GM23338 (cell line): ENCODE measurements around the gene EPHB1. TPM values are rescaled to one million over a fixed set of nuclear protein-coding genes. Genes with fewer than 3 reads are reported as not detected.
"Not testable (repeated sequence)": the region's sequence is repeated elsewhere in the genome, so short reads cannot be mapped to it uniquely, and the experiment has no call there.

Source experiments
- ATAC-seq: fragments of 200-7000 bp; cut with Tn5 transposase; 3 replicates; pipeline ENCODE4 v1.9.1; 2020
- DNase-seq: peaks from one replicate; pipeline ENCODE4 v3.0.0-alpha.2; 2015; ENCODE audit warnings: low spot score
- H2AFZ ChIP-seq: fragments of 200-600 bp; sonication (generic); 2 replicates; pipeline ENCODE4 v1.8.0; 2016; ENCODE audit warnings: antibody characterized with exemption, mild to moderate bottlenecking, moderate library complexity
- H3F3A ChIP-seq: fragments of 200-600 bp; sonication (generic); replicated peaks from 2 replicates; pipeline ENCODE4 v1.8.0; 2017; ENCODE audit warnings: antibody characterized with exemption, mixed run types, low read depth
- H3K27ac ChIP-seq: fragments of 200-600 bp; sonication (generic); 2 replicates; pipeline ENCODE4 v1.6.1; 2016; ENCODE audit warnings: low read depth
- H3K27me3 ChIP-seq: fragments of 200-600 bp; sonication (generic); 2 replicates; pipeline ENCODE4 v1.8.0; 2016; ENCODE audit warnings: mild to moderate bottlenecking, mixed run types, moderate library complexity; ENCODE audit not compliant: insufficient read depth
- H3K36me3 ChIP-seq: fragments of 200-600 bp; sonication (generic); 2 replicates; pipeline ENCODE4 v1.8.0; 2016; ENCODE audit warnings: mild to moderate bottlenecking; ENCODE audit not compliant: insufficient read depth
- H3K4me1 ChIP-seq: fragments of 200-600 bp; sonication (generic); 2 replicates; pipeline ENCODE4 v1.8.0; 2016; ENCODE audit warnings: mild to moderate bottlenecking, moderate library complexity; ENCODE audit not compliant: insufficient read depth
- H3K4me2 ChIP-seq: fragments of 200-600 bp; sonication (generic); 2 replicates; pipeline ENCODE4 v1.7.1; 2017; ENCODE audit warnings: mixed run types
- H3K4me3 ChIP-seq: fragments of 200-600 bp; sonication (generic); 2 replicates; pipeline ENCODE4 v1.6.1; 2016; ENCODE audit warnings: mixed run types
- H3K79me2 ChIP-seq: fragments of 200-600 bp; sonication (generic); replicated peaks from 2 replicates; pipeline ENCODE4 v1.8.0; 2017; ENCODE audit warnings: mild to moderate bottlenecking; ENCODE audit not compliant: insufficient read depth
- H3K9me2 ChIP-seq: fragments of 200-600 bp; sonication (generic); 2 replicates; pipeline ENCODE4 v1.8.0; 2017; ENCODE audit not compliant: insufficient read depth
- H4K20me1 ChIP-seq: fragments of 200-600 bp; sonication (generic); replicated peaks from 2 replicates; pipeline ENCODE4 v1.8.0; 2017; ENCODE audit warnings: mild to moderate bottlenecking; ENCODE audit not compliant: insufficient read depth
- H3K27ac Mint-ChIP-seq: 2 replicates; pipeline ENCODE4 v1.8.0; 2020; ENCODE audit warnings: inconsistent platforms, mild to moderate bottlenecking, moderate library complexity, mixed read lengths
- H3K27me3 Mint-ChIP-seq: 3 replicates; pipeline ENCODE4 v1.8.0; 2022; ENCODE audit warnings: low read depth, mild to moderate bottlenecking, moderate library complexity, mixed read lengths, inconsistent platforms; ENCODE audit not compliant: insufficient read depth, poor library complexity
- H3K36me3 Mint-ChIP-seq: 3 replicates; pipeline ENCODE4 v1.8.0; 2021; ENCODE audit warnings: low read depth, mild to moderate bottlenecking, inconsistent platforms, moderate library complexity, mixed read lengths
- H3K4me1 Mint-ChIP-seq: 3 replicates; pipeline ENCODE4 v1.8.0; 2020; ENCODE audit warnings: mild to moderate bottlenecking, inconsistent platforms, mixed read lengths
- H3K4me3 Mint-ChIP-seq: 3 replicates; pipeline ENCODE4 v1.8.0; 2021; ENCODE audit warnings: moderate library complexity, mild to moderate bottlenecking, inconsistent platforms, mixed read lengths
- H3K9me3 Mint-ChIP-seq: 3 replicates; pipeline ENCODE4 v1.8.0; 2020; ENCODE audit warnings: moderate library complexity, mild to moderate bottlenecking, inconsistent platforms, mixed read lengths
- JUNB ChIP-seq: IDR thresholded peaks from one replicate; pipeline ENCODE4 v1.6.1; 2016; ENCODE audit warnings: antibody characterized with exemption; ENCODE audit not compliant: unreplicated experiment
- POLR2AphosphoS5 ChIP-seq: IDR thresholded peaks from 2 replicates; pipeline ENCODE4 v1.6.1; 2016; ENCODE audit warnings: antibody characterized with exemption, low read depth
- ZNF331 ChIP-seq: fragments of 250-450 bp; sonication (Bioruptor Pico); IDR thresholded peaks from 2 replicates; pipeline ENCODE4 v1.5.0; 2020; ENCODE audit warnings: low read depth, mild to moderate bottlenecking, moderate library complexity
- ZNF462 ChIP-seq: fragments of 250-450 bp; sonication (Bioruptor Pico); IDR thresholded peaks from 2 replicates; pipeline ENCODE4 v1.5.0; 2020; ENCODE audit warnings: mild to moderate bottlenecking, moderate library complexity
- polyA plus RNA-seq: library from polyadenylated mRNA; unstranded; fragments of >200 nt; fragmentation: Nextera tagmentation; extraction: Ambion mirVana; gene quantifications from 2 replicates; pipeline ENCODE4 v1.2.1, GENCODE V29; 2016
- total RNA-seq: library from RNA; depleted of rRNA; stranded (reverse); fragments of >200 nt; shearing (Covaris generic); gene quantifications from 2 replicates; pipeline ENCODE4 v1.2.3, GENCODE V29; 2014

EPHB1 gene
- total and polyA plus RNA-seq, 2 experiments from 2014 or later: 2.7 to 5.2 TPM

GRCh38 chr3:135038186-135038585 is 243.1 kb downstream of the EPHB1 start:
- Mint-ChIP-seq H3K27ac (no peak overlapping the region), H3K4me3 (no peak overlapping the region), H3K36me3 (no peaks in the 10 kb centered on the region), H3K9me3 (no peaks in the 10 kb centered on the region), H3K27me3 (peaks cover 1% of the 10 kb centered on the region), H3K4me1 (peaks cover 15% of the 10 kb centered on the region)
- H3K4me2 ChIP-seq: no peak overlapping the region
- ATAC-seq (no peak), DNase-seq (no peak)
- no peaks in the 10 kb centered on the region for H3K4me1 ChIP-seq
- no peaks in the 10 kb centered on the region for H3K79me2 ChIP-seq
- H3K27me3 ChIP-seq: no peaks in the 10 kb centered on the region
- H2AFZ ChIP-seq: no peak overlapping the region
- H3F3A ChIP-seq: no peaks in the 10 kb centered on the region
- H3K36me3 ChIP-seq: no peaks in the 10 kb centered on the region
- H3K27ac ChIP-seq: no peak overlapping the region
- no peak overlapping the region for H3K4me3 ChIP-seq
- peaks cover 7% of the 10 kb centered on the region; the same call in 1 of the 2 replicates for H3K9me2 ChIP-seq
- H4K20me1 ChIP-seq: no peaks in the 10 kb centered on the region
- TF ChIP-seq POLR2AphosphoS5 (no peak), ZNF331 (CRISPR knock-in tag) (no peak), ZNF462 (CRISPR knock-in tag) (no peak), JUNB (no peak)

- ATAC-seq, H4K20me1 ChIP-seq, H3K27ac ChIP-seq, H3K27ac Mint-ChIP-seq, H3K4me3 ChIP-seq, H3K4me1 ChIP-seq, H3K36me3 ChIP-seq, H3K9me2 ChIP-seq, H3K79me2 ChIP-seq, H3K27me3 ChIP-seq, H3K9me3 Mint-ChIP-seq, H3K4me2 ChIP-seq, H2AFZ ChIP-seq, DNase-seq, H3K27me3 Mint-ChIP-seq, H3K36me3 Mint-ChIP-seq, H3K4me3 Mint-ChIP-seq, H3F3A ChIP-seq: not testable (repeated sequence)
- peaks cover 15% of the 10 kb centered on the region for H3K4me1 Mint-ChIP-seq
Observed at GRCh38 chr3:135039536-135039935, 244.5 kb downstream of the EPHB1 start.
